ENCODE measurements around the gene RNF214. TPM values are rescaled to one million over a fixed set of nuclear protein-coding genes. Genes with fewer than 3 reads are reported as not detected.
A peak's percentile ranks its signal among the peaks of the same experiment; 100 is the strongest.

RNF214 gene
- total and polyA plus RNA-seq, 2 experiments from 2014 or later: 12.5 to 27.0 TPM

DNA sequence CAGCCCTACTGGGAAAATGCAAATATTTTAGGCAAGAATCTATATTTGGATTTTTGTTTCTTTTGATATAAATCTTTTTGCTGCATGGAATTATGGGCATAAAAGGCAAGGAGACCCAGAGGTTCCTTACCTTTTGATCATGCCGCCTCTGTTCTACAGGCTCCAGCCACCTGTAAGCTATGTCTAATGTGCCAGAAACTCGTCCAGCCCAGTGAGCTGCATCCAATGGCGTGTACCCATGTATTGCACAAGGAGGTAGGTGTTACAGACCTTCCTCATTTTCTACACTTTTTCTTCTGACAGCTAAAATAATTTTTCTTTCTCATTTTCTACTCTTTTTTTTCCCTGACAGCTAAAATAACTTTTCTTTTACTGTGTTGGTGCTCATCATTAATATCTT, 50.5 kb downstream of the RNF214 start:
- Histone ChIP-seq H4K20me1 (ENCODE audit: insufficient read depth, poor library complexity, severe bottlenecking) (no peaks in the 10 kb centered on the region), H3K36me3 (replicated peaks; ENCODE audit: insufficient read depth, low read depth) (no peaks in the 10 kb centered on the region), H3K27ac (no peak overlapping the region), H3K4me1 (ENCODE audit: insufficient read depth) (no peaks in the 10 kb centered on the region), H2AFZ (no peak overlapping the region), H3K4me2 (no peak overlapping the region), H3K4me3 (no peak overlapping the region), H3K9me3 (ENCODE audit: low read depth) (no peaks in the 10 kb centered on the region), H3K9me2 (replicated peaks; ENCODE audit: insufficient read depth) (no peaks in the 10 kb centered on the region), H3K79me2 (no peaks in the 10 kb centered on the region), H3K27me3 (no peaks in the 10 kb centered on the region)
- TF ChIP-seq EZH2phosphoT487 (IDR thresholded peaks at IDR 0.05; ENCODE audit: low read depth, severe bottlenecking, unreplicated experiment) (no peak), EZH2 (IDR thresholded peaks at IDR 0.05; ENCODE audit: borderline replicate concordance) (no peak)
- TF ChIP-seq, protein P1, sequence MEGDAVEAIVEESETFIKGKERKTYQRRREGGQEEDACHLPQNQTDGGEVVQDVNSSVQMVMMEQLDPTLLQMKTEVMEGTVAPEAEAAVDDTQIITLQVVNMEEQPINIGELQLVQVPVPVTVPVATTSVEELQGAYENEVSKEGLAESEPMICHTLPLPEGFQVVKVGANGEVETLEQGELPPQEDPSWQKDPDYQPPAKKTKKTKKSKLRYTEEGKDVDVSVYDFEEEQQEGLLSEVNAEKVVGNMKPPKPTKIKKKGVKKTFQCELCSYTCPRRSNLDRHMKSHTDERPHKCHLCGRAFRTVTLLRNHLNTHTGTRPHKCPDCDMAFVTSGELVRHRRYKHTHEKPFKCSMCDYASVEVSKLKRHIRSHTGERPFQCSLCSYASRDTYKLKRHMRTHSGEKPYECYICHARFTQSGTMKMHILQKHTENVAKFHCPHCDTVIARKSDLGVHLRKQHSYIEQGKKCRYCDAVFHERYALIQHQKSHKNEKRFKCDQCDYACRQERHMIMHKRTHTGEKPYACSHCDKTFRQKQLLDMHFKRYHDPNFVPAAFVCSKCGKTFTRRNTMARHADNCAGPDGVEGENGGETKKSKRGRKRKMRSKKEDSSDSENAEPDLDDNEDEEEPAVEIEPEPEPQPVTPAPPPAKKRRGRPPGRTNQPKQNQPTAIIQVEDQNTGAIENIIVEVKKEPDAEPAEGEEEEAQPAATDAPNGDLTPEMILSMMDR (IDR thresholded peaks at IDR 0.05; ENCODE audit: poor library complexity): no peak
- DNase-seq (ENCODE audit: low spot score): no peak
- 95% methylated on average over 3 of the region's 3 CpGs for WGBS (ENCODE audit: low lambda C conversion rate, missing lambda C conversion rate)

DNA sequence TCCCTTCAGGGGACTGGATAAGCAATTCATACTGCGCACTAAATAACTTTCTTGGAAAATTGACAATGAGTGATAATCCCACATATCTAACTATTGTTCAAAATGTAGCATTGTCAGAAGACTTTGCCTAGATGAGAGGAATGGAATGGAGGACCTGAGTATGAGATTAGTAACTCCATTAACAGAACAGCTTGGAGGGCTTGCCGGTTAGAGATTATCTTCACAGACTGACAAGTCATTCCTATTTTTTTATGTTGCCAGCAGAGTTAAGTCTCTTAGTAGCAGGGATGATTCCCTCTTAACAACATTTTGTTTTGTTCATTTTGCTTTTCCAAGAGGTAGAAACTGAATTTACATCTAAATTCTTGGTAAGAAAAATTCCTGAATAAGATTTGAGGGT, 51.6 kb downstream of the RNF214 start:
- Histone ChIP-seq H3K4me2 (no peak overlapping the region), H2AFZ (no peak overlapping the region), H3K4me3 (no peak overlapping the region), H4K20me1 (ENCODE audit: insufficient read depth, poor library complexity, severe bottlenecking) (no peaks in the 10 kb centered on the region), H3K27me3 (no peaks in the 10 kb centered on the region), H3K9me3 (ENCODE audit: low read depth) (no peaks in the 10 kb centered on the region), H3K9me2 (replicated peaks; ENCODE audit: insufficient read depth) (no peaks in the 10 kb centered on the region), H3K4me1 (ENCODE audit: insufficient read depth) (no peaks in the 10 kb centered on the region), H3K27ac (no peak overlapping the region), H3K79me2 (no peaks in the 10 kb centered on the region), H3K36me3 (replicated peaks; ENCODE audit: insufficient read depth, low read depth) (no peaks in the 10 kb centered on the region)
- DNase-seq (ENCODE audit: low spot score): no peak
- 90% methylated on average over 2 of the region's 2 CpGs for WGBS (ENCODE audit: low lambda C conversion rate, missing lambda C conversion rate)
- no peak for TF ChIP-seq EZH2 (IDR thresholded peaks at IDR 0.05; ENCODE audit: borderline replicate concordance)
- TF ChIP-seq, protein P1 (IDR thresholded peaks at IDR 0.05; ENCODE audit: poor library complexity): no peak
- no peak for TF ChIP-seq EZH2phosphoT487 (IDR thresholded peaks at IDR 0.05; ENCODE audit: low read depth, severe bottlenecking, unreplicated experiment)

- no peaks in the 10 kb centered on the region for H3K9me3 ChIP-seq (ENCODE audit: low read depth)
- no peaks in the 10 kb centered on the region for H3K4me1 ChIP-seq (ENCODE audit: insufficient read depth)
- no peaks in the 10 kb centered on the region for H3K9me2 ChIP-seq (replicated peaks; ENCODE audit: insufficient read depth)
- H2AFZ ChIP-seq: no peak overlapping the region
- H3K79me2 ChIP-seq: no peaks in the 10 kb centered on the region
- 78% methylated on average over 2 of the region's 2 CpGs for WGBS (ENCODE audit: low lambda C conversion rate, missing lambda C conversion rate)
- H3K27ac ChIP-seq: no peak overlapping the region
- no peaks in the 10 kb centered on the region for H4K20me1 ChIP-seq (ENCODE audit: insufficient read depth, poor library complexity, severe bottlenecking)
- DNase-seq (ENCODE audit: low spot score): no peak
- TF ChIP-seq, protein P1 (IDR thresholded peaks at IDR 0.05; ENCODE audit: poor library complexity): no peak
- TF ChIP-seq EZH2phosphoT487 (IDR thresholded peaks at IDR 0.05; ENCODE audit: low read depth, severe bottlenecking, unreplicated experiment) (no peak), EZH2 (IDR thresholded peaks at IDR 0.05; ENCODE audit: borderline replicate concordance) (no peak)
- H3K36me3 ChIP-seq (replicated peaks; ENCODE audit: insufficient read depth, low read depth): no peaks in the 10 kb centered on the region
- no peak overlapping the region for H3K4me2 ChIP-seq
- H3K27me3 ChIP-seq: no peaks in the 10 kb centered on the region
- no peak overlapping the region for H3K4me3 ChIP-seq
These were observed 54.1 kb downstream of the RNF214 start for GRCh38 chr11:117286588-117286987.

GRCh38 chr11:117287668-117288067, 55.2 kb downstream of the RNF214 start:
- H4K20me1 ChIP-seq (ENCODE audit: insufficient read depth, poor library complexity, severe bottlenecking): no peaks in the 10 kb centered on the region
- TF ChIP-seq EZH2 (IDR thresholded peaks at IDR 0.05; ENCODE audit: borderline replicate concordance) (no peak), EZH2phosphoT487 (IDR thresholded peaks at IDR 0.05; ENCODE audit: low read depth, severe bottlenecking, unreplicated experiment) (no peak)
- TF ChIP-seq, protein P1 (IDR thresholded peaks at IDR 0.05; ENCODE audit: poor library complexity): no peak
- no peaks in the 10 kb centered on the region for H3K36me3 ChIP-seq (replicated peaks; ENCODE audit: insufficient read depth, low read depth)
- no peak overlapping the region for H3K4me3 ChIP-seq
- peak; percentile 41 for DNase-seq (ENCODE audit: low spot score)
- H3K4me1 ChIP-seq (ENCODE audit: insufficient read depth): no peaks in the 10 kb centered on the region
- H3K4me2 ChIP-seq: peak overlapping the region; percentile 8
- no peaks in the 10 kb centered on the region for H3K9me3 ChIP-seq (ENCODE audit: low read depth)
- H3K9me2 ChIP-seq (replicated peaks; ENCODE audit: insufficient read depth): no peaks in the 10 kb centered on the region
- 65% methylated on average over 3 of the region's 3 CpGs for WGBS (ENCODE audit: low lambda C conversion rate, missing lambda C conversion rate)
- no peak overlapping the region for H2AFZ ChIP-seq
- no peak overlapping the region for H3K27ac ChIP-seq
- no peaks in the 10 kb centered on the region for H3K79me2 ChIP-seq
- H3K27me3 ChIP-seq: no peaks in the 10 kb centered on the region

Data from hepatocyte (in vitro differentiated cells).